GM19025 (cell line): ENCODE results near the gene HECW1.
A peak's percentile ranks its signal among the peaks of the same experiment; 100 is the strongest.
"Not testable (repeated sequence)": the region's sequence is repeated elsewhere in the genome, so short reads cannot be mapped to it uniquely, and the experiment has no call there.

Experiments
- ATAC-seq: cut with Tn5 transposase; IDR thresholded peaks from one replicate; pipeline ENCODE4 v1.9.1; 2021; ENCODE audit warnings: mild to moderate bottlenecking, low read depth, moderate library complexity; ENCODE audit not compliant: unreplicated experiment

Gene HECW1

DNA sequence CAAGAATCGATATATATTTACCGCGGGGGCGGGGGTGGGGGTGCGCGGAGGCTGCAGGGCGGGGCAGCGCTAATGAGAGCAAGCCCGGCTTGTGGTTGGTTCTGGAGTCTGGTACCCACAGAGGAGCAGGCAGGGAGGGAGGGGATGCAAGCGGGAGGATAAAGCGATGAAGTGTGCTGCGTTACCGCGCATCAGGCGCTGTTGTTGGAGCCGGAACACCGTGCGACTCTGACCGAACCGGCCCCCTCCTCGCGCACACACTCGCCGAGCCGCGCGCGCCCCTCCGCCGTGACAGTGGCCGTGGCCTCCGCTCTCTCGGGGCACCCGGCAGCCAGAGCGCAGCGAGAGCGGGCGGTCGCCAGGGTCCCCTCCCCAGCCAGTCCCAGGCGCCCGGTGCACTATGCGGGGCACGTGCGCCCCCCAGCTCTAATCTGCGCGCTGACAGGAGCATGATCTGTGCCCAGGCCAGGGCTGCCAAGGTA, at the start of gene HECW1:
Gene HECW1, plus strand, starts transcription at position 189 of the 482 bp plus-strand sequence. CDS start 131,259 bp downstream, outside the sequence.
- no peak for ATAC-seq

DNA sequence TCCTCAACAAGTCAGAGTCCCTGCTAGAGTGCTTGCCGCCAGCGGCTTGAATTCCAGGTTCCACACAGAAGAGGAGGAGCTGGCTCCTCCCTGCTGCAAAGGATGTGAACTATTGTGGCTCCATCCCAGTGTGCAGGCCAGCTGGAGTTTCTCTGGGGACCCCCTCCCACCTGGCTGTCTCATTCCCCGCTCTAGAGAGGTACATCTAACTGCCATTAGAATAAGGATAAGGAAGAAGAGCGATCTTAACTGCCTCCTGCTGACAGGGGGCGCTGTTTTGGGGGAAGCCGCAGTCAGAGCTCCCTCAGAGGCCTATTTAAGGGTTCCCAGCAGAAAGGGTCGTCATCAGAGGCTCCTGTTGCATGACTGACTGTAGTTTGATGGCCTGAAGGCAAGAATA, 40.8 kb upstream of the HECW1 start:
- no peak for ATAC-seq

DNA sequence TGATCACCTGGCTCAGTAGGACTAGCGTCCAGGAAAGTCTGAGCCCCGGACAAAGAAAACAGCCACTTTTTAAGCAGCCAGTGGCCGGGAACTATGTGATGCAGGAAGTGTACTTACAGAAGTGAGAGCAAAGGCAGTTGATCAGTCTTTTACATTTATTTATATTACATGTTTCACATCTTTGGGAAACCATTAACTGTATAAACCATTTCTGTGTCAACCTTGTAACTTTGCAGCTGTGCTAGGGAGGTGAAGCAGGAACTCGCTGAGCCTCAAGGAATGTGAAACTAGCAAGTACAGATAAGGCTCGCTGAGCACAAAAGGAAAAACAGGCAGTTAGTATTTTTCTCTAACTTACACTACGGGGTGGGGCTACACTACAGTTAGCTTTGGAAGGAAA, 39.9 kb upstream of the HECW1 start:
- no peak for ATAC-seq

DNA sequence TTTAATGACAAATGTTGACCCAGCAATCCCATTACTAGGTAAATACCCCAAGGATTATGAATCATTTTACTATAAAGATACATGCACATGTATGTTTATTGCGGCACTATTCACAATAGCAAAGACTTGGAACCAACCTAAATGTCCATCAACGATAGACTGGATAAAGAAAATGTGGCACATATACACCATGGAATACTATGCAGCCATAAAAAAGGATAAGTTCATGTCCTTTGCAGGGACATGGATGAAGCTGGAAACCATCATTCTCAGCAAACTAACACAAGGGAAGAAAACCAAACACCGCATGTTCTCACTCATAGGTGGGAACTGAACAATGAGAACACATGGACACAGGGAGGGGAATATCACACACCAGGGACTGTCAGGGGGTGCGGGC, 38.6 kb upstream of the HECW1 start:
- not testable (repeated sequence) for ATAC-seq

DNA sequence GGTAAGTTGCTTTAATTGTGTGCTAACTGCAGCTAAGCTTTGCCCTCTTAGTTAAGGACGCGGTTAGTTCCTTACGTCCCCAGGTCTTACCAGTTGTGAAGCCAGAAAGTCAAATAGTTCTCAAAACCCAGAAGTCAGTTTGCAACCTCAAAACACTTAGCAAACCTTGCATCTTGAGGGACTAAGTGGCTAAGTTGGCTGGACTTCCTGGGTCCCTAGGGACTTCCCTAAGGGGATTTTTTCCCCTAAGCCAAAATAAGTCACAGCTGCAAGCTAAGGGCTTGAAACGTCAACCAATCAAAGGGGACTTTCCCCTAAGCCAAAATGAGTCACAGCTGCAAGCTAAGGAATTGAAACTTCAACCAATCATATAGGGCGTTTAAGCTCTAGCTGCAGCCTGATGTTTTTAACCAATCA, 36.2 kb upstream of the HECW1 start:
- peak; percentile 63 for ATAC-seq

DNA sequence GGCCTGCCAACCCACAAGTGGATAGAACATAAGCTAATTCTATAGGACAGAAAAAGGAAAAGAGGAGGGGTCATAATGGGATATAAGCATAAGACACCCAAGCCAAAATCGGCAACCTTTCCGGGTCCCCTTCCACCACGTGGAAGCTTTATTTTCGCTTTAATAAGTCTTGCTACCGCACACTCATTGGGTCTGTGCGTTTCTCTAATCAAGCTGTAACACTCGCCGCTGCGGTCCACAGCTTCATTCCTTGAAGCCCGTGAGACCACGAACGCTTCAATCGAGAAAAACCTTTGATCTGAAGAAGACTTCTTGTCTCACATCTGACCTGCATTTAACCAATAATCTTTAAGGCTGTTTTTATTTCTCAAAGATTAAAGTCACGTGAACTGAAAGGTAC, 35.8 kb upstream of the HECW1 start:
- no peak for ATAC-seq

DNA sequence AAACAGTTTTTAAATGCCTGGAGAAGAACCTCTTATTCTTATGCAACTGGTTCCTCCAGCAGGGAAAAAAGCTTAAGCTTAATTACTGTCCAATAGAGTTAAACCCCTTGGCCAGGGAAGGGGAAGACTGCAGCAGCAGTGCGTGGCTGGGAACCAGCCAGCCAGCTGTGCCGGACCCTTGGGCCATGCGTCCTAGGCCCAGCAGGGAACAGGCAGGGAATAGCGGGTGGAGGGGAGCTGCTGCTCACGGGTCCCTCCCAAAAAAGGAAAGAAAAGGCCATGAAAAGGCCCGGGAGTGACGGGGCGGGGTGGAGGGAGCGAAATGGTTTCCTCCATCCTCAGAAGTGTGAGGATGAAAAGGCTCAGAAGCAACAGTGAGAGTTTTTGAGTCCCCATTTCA, 35.2 kb upstream of the HECW1 start:
- ATAC-seq, result no peak

DNA sequence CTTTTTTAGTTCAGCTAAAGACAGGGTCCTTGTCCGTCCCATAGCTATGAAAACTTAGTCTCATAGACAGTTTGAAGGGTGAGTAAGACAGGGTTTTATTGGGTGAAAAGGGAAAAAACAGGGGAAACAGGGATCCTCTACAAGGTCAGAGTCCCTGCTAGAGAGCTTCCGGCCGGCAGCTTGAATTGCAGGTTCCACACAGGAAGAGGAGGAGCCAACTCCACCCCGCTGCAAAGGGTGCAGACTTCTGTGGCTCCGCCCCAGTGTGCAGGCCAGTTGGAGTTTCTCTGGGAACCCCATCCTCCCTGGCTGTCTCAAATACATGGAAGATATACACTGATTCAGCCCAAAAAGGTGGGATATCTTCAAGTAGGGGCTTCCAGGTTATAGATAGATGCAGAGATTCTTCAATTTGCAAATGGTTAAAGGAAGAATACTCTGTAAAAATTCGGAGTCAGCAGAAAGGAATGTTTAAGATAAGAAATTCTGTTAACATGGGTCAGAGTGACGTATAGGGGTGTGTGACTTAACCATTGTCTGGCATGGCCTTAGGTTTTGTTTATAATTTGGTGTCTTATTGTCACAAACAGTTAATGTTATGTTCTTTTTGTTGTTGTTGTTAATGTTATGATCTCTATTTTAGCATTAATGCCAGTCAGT, 34.6 kb upstream of the HECW1 start:
- ATAC-seq, result no peak

DNA sequence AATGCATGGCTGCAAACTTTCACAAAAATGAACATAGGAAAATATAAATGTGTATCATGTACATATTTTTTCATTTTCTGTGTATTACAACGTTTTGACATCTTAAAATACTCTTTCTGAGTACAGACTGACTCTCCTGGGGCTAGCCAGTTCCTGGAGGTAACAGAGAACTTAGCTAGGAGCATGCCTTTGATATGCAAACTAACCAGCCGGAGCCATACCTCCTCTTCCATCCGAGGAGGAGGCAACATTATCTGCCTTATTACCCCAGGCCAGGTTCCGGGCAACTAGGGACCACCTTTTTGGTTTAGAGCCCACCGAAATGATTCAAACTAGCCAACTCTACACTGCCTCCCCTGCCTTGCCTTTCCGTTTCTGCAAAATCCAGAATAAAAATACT, 33.7 kb upstream of the HECW1 start:
- no peak for ATAC-seq

DNA sequence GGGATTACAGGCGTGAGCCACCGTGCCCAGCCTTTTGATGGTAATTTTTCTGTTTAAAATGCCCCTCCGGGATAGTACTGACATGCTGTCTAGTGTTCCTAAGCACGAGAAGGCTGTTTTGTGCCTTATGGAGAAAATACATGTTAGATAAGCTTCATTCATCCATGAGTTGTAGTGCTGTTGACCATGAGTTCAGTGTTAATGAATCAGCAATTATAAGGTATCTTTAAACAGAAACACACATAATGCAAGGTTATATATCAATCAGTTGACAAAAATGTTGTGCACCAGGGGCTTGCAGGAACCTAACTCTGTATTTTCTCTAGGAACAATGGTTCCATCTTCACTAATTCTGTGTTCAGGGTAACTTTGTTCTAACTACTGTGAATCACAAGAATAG, 30.8 kb upstream of the HECW1 start:
- ATAC-seq, result no peak

DNA sequence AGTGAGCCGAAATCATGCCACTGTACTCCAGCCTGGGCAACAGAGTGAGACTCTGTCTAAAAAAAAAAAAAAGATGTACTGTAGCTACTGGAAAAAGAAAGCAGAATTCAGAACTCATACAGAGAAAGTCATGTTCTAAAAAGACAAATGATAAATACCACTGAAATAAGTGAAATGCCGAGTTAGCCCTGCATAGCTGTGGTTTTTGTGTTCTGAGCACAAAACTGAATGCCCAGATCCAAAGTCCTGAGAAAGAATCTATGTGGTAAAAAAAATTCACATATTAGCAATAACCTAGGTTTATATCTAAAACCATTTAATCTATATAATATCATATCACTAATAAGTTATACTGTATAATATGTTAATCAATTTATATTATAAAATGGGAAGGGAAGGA, 29.3 kb upstream of the HECW1 start:
- no peak for ATAC-seq

DNA sequence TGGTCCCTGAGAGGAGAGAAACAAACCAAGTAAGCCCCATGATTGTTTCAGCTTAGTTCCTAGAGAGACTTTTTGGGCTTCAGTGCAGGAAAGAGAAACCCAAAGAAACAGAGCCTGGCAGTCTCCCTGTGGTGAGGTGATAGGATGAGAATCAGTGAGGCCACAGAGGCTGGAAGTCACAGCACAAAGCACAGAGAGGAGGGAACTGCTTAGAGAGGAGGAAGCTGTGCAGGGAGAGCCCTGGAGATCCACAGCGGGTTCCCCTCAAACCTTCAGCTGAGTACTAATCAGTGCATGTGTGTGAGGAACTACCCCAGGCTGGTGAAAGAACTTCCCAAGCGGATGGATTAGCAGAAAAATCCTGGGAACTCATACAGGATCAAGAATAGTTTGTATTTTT, 27.4 kb upstream of the HECW1 start:
- no peak for ATAC-seq

DNA sequence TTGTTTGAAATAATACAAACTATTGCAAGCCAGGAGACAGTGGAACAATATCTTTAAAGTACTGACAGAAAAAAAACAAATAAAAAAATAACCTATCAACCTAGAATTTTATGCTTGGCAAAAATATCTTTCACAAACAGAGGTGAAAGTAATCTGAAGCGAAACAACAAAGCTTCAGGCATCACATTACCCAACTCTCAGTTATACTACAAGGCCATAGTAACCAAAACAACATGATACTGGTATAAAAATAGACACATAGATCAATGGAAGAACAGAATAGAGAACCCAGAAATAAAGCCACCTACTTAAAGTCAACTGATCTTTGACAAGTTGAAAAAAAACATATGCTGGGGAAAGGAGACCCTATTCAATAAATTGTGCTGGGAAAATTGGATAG, 26.5 kb upstream of the HECW1 start:
- no peak for ATAC-seq

DNA sequence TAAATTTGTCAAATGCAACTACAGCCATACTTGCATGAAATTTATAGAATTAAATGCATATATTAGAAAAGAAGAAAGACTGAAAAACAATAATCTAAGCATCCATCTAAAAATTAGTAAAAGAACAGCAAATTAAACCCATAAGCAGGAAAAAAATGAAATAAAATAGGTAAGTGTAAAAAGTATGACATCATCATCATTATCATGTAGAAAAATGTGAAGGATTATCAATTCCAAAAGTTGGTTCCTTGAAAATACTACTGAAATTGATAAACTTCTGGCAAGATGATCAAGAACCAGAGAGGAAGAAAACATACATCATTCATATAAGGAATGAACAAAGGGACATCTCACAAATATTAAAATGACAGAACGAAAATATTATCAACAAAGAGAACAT, 19.6 kb upstream of the HECW1 start:
- ATAC-seq, result no peak

DNA sequence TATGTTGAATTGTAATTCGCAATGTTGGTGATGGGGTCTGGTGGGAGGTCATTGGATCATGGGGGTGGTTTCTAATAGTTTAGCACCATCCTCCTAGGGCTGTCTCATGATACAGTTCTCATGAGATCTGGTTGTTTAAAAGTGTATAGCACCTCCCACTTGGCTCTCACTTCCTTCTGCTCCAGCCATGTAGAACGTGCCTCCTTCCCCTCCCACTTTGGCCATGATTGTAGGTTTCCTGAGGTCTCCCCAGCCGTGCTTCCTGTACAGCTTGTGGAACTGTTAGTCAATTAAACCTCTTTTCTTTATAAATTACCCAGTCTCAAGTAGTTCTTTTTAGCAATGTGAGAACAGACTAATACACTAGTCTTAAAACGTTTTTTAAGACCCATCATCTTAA, 15.6 kb upstream of the HECW1 start:
- no peak for ATAC-seq

DNA sequence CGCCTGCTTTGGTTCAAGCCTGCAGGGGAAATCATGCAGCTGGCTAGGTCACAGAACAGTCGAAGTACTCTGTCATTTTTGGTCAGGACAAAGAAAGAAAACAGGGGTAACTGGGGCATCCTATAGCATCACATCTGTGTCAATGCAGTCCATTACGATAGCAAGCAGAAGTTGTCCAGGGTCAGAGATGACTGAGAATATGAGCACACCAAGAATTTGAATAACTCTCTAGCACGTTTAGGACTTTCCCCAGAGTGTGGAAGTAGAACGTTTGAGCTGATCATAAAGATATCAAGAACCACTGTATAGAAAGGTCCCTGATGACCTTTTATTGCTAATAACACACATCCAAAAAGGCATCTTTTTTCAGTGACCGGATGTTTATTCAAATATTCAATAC, 12.7 kb upstream of the HECW1 start:
- ATAC-seq, result no peak

DNA sequence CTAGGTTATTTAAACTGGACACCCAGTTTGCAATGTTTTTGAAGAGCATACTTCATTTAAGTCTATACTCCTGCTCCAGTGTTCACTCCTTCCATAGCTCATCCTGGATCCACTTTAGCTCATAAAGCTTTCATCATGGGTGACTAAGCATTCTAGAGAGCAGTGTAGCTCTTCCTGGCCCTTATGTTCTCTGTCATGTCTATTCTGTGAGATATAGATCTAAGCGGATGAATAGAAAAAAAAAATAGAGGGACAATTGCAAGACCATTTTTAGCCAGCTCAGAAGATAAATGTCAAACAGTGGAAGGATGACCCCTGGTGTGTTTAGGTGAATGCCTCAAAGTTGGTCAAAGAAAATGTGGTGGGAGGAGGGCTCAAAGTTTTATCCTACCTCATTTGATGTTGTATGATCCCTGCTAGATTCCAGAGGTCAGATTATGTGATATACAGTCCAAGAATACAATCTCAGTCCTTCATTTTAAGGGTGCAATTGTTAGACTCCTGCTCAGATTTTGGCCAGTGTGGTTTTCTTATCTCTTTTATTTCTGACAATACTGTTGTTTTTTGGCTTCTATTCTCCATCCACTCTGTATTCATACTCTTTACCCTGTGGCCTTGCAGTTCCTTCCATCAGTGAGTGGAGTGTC, 7.5 kb upstream of the HECW1 start:
- ATAC-seq, result no peak

DNA sequence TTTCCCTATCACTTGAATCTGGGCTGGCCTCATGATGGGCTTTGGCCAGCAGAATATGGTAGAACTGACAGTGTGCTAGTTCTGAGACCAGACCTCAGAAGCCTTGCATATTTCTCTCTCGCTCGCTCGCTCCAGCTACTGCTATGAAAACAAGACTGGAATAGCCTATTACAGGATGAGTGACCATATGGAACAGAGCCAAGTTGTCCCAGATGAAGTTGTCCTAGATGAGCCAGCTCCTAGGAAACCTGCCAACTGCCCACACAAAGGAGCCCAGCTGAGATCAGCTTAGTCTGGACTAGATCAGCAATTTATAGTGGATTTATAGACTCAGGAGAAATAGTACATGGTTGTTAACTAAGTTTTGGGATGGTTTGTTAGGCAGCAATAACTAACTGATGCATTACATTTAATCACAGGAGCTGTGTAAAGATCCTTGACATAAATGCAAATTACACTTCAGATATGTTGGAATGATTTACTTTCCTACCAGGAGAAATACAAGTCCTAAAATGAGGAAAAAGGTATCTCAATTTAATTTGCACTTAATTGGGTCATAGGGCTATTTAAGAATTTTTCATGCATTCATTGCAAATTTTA, 6.8 kb upstream of the HECW1 start:
- no peak for ATAC-seq

DNA sequence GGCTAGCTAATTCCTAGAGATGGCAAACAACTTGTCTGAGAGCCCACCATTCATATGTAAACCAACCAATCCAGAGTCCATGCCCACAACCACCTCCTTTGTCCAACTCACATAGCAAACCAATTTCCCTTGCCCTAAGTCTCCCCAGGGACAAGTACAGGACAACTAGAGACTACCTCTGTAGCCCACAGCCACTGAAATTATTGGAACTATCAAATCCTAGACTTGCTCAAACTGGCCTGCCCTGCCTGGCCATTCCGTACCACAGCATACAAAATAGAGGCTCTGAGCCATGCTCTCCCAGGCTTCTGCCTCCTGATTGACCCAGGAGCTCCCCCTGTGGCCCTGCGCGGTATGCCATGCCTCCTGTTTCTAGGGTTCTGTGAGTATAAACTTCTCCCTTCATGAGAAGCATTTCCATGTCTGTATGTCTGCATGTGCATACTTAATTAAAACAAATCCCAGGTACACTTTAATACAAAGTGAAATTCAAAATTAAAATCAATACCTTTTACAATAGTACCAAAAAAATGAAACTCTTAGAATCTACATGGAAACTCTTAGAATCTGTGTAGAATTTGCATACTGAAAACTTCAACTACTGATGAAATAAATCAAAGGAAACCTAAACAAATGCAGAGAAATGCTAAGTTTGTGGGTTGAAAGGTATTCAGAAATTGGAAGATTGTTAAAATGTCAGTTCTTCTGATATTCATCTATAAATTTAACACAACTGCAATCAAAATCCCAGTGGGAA, 4.0 kb upstream of the HECW1 start:
- ATAC-seq, result peak; percentile 92

DNA sequence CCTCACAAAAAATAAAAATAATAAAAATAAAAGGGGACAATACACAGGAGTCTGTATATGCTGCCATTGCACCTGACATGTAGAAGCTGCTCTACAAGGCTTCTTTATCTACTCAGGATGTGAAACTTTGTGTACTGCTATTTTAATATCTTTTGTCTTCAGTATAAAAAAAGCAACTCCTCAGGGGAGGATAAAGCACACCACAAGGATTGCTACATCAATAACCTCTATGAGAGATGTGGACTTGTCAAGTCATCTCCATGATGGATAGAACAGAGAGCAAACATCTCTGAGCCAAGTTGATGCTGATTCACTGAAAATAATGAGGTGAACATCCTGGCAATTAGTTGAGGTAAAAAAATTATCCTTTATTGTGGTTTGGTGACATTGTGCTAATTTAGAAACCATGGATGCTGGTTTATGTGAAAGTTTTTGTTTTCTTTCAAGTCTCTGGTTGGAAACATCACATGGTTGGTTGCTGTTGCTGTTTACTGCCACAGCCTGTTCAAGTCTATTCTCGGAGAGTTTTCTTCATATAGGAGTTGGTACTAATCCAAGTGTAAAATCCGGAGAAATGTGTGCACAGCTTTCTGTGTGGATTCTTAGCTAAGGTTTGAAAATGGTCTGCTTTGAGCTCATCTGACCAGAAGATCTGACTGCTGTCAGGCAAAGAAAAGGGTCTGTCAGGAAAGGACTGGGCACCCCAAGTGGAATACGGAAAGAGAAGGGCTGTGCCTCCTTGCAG, 1.5 kb upstream of the HECW1 start:
- ATAC-seq, result no peak
